DMS114 treated with DMSO at 0.1 percent for 48 hours (cell line): ENCODE measurements around the gene APOA4.

Experiments used
- DNase-seq: peaks from one replicate; lab custom pipeline; 2025; ENCODE audit not compliant: unreplicated experiment; lab: John Stamatoyannopoulos, UW

The APOA4 gene

DNA sequence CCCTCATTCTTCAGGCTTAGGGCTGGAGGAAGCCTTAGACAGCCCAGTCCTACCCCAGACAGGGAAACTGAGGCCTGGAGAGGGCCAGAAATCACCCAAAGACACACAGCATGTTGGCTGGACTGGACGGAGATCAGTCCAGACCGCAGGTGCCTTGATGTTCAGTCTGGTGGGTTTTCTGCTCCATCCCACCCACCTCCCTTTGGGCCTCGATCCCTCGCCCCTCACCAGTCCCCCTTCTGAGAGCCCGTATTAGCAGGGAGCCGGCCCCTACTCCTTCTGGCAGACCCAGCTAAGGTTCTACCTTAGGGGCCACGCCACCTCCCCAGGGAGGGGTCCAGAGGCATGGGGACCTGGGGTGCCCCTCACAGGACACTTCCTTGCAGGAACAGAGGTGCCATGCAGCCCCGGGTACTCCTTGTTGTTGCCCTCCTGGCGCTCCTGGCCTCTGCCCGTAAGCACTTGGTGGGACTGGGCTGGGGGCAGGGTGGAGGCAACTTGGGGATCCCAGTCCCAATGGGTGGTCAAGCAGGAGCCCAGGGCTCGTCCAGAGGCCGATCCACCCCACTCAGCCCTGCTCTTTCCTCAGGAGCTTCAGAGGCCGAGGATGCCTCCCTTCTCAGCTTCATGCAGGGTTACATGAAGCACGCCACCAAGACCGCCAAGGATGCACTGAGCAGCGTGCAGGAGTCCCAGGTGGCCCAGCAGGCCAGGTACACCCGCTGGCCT, 7.2 kb upstream of the APOA4 start:
- no peak for DNase-seq

DNA sequence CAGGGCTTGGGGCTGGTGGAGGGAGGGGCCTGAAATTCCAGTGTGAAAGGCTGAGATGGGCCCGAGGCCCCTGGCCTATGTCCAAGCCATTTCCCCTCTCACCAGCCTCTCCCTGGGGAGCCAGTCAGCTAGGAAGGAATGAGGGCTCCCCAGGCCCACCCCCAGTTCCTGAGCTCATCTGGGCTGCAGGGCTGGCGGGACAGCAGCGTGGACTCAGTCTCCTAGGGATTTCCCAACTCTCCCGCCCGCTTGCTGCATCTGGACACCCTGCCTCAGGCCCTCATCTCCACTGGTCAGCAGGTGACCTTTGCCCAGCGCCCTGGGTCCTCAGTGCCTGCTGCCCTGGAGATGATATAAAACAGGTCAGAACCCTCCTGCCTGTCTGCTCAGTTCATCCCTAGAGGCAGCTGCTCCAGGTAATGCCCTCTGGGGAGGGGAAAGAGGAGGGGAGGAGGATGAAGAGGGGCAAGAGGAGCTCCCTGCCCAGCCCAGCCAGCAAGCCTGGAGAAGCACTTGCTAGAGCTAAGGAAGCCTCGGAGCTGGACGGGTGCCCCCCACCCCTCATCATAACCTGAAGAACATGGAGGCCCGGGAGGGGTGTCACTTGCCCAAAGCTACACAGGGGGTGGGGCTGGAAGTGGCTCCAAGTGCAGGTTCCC, 6.5 kb upstream of the APOA4 start, which contains the start of gene APOC3:
Gene APOC3, plus strand, starts transcription at position 383 of the 659 bp plus-strand sequence. CDS start 676 bp downstream, outside the sequence.
- no peak for DNase-seq

DNA sequence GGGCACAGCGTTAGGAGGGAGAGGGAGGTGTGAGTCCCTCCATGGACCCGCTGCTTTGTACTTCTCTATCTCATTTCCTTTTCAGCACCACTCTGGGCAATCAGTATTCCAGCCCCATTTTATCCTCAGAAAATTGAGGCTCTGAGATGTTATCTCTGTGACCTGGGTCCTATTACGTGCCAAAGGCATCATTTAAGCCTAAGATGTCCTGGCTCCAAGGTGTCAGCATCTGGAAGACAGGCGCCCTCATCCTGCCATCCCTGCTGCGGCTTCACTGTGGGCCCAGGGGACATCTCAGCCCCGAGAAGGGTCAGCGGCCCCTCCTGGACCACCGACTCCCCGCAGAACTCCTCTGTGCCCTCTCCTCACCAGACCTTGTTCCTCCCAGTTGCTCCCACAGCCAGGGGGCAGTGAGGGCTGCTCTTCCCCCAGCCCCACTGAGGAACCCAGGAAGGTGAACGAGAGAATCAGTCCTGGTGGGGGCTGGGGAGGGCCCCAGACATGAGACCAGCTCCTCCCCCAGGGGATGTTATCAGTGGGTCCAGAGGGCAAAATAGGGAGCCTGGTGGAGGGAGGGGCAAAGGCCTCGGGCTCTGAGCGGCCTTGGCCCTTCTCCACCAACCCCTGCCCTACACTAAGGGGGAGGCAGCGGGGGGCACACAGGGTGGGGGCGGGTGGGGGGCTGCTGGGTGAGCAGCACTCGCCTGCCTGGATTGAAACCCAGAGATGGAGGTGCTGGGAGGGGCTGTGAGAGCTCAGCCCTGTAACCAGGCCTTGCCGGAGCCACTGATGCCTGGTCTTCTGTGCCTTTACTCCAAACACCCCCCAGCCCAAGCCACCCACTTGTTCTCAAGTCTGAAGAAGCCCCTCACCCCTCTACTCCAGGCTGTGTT, 5.8 kb upstream of the APOA4 start:
- DNase-seq, result no peak

DNA sequence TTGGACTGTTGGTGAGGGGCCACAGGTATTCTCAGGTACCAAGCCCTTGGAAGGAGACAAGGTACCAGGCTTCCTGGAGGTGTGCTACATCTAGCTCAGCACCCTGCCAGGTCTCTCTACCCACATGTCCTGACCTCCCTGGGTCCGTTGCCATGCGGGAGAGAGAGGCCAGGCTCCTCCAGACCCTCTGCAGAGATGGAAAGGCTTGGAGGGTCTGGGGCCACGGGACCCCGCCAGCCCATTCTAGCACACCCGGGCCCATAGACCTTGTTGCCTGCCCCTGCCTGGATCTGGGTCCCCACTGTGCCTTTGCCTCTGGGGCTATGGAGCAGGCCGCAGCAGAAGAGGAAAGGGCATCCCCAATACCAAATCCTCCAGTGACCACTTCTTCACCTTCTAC, 4.4 kb upstream of the APOA4 start:
- DNase-seq, result no peak

DNA sequence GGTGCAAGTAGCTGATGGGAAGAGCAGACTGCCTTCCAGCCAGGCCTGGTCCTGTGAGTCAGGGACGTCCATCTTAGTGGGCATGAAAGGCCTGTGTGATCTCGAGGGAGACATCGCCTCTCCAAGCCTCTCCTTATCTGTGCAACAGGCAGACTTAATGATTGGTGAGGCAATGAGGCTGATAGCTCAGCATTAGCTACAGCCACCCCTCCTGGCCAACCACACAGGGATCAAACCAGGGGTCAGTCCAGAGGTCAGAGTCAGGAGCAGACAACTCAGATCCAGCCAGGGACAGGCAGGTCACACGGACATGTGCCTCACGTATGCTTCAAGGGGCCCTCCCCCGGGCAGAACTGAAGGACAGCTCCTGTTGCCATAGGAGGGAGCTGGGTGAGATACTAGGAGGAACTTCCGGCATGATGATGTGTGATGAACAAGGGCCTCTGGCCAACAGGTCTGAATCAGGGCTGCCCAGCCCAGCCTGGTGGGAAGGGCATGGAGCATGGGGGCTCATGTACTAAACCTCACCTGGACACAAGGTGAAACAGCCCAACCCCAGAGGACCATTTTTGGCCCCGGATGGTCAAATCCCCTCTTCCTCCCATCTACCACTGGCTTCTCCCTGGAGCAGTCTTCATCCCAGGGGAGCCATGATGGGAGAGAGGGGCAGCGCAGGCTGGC, 3.8 kb upstream of the APOA4 start:
- DNase-seq, result no peak

DNA sequence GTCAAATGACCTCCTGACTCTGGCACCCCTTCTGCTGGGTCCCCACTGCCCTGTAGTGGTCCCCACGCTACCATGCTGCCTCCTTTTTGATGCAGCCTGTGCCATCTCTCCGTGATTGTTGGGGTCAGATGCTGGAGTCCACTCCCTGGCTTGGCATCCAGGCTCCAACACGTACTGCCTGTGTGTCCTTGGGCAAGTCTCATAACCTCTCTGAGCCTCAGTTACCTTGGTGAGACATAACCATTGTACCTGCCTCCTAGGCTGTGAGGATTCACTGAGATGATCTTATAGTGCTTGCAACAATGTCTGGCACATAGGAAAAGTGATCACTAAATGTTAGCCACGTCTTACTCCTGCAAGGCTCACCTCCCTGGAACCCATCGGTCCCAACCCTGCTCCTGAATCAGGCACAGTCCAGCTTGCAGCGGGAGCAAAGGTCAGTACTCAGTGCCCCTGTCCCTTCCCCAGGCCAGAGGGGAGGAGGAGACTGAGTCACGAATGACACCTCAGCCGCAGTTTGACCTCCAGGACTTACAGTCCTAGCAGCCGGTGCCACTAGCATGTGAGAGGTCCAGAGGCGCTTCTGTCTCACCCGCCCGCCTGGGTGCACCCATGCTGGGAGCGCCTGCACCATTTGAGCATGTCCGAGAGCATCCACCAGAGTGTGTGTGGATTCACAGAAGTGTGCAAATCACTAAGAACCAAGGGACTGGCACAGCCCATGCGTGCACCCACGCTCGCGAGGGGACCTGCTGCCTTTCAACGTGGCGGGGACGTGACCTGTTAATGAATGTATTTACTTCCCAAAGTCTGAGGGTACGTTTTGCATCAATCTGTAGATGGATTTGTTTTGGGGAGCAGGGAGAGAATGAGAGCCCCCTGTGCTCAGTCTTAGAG, 3.0 kb upstream of the APOA4 start:
- no peak for DNase-seq

DNA sequence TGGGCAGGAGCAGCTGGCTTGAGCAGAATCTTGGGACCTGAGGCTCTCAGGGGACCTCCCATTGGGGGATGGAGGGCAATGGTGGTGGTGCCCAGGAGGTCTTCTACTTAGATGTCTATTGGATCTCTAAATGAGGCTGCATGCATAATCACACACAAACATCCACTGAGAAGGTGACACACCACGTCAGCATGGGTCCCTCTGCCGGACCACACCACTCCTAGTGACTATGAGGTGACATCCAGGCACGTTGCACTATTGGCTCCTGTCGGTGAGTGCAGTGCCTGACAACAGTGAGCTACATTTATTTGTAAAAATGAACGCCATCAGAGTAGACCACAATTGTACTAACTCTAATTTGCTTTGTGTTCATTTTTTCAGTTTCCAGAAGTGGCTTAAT, 2.3 kb upstream of the APOA4 start:
- DNase-seq, result no peak

DNA sequence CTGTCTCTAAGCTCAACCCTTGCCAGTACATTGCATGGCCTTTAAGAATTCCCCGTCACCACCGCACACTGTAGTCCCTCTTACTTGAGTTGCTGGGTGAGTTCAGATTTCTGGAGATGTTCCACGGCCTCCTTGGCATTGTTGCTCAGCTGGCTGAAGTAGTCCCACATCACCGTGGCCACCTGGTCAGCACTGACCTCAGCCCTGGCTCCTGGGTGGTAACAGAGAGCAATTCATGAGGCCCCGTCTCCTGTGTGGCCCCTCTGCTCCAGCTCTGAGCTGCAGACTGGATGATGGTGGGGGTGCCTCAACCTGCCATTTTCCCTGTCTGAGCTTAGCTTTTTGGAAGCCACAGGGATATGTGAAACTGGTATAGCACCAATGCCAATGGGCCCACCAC, 529 bp downstream of the APOA4 start:
- DNase-seq, result no peak

DNA sequence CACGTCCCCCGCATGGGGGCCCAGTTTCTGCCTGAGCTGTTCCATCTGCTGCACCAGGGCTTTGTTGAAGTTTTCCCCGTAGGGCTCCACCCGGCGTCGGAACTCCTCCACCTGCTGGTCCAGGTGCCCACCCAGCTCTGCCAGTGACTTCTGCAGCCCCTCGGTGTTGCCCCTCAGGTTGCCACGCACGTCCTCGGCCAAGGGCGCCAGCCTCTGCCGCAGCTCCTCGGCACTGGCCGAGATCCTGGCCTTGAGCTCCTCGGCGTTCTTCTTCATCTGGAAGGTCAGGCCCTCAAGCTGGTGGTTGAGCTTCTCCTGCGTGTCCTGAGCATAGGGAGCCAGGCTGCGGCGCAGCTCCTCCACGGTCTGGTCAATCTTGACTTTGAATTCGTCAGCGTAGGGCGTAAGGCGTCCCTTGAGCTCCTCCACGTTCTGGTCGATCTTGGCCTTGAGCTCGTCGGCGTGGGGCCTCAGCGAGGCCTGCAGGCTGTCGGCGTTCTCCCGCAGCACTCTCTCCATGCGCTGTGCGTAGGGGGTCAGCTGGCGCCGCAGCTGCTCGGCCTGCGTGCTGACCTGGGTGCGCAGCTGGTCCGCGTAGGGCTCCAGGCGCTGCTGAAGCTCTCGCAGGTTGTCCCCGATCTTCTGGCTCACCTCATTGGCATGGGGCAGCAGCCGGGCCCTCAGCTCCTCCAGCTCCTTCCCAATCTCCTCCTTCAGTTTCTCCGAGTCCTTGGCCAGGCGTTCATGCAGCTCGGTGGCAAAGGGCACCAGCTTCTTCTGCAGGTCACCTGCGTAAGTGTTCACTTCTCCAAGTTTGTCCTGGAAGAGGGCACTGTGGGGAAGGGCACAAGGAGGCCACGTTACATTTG, 1.8 kb downstream of the APOA4 start:
- DNase-seq, result no peak

DNA sequence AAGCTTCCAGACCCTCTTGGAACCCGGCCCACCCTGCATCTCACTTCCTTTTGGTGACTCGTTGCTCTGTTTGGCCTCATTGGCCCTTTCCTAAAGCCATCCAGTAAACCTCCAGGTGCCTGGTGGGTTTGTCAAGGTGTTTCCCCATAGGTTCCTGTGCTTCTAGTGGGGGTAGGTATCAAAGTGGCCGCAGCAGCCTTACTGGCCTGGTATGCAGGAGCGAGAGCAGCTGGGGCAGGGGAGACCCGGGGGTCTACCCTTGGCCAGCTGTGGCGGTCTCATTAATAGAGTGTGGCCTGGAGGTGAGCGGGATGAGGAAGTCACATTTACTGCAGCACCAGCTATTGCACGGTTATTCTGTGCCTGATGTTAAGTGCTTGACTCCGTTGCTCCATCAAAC, 4.1 kb downstream of the APOA4 start:
- no peak for DNase-seq

DNA sequence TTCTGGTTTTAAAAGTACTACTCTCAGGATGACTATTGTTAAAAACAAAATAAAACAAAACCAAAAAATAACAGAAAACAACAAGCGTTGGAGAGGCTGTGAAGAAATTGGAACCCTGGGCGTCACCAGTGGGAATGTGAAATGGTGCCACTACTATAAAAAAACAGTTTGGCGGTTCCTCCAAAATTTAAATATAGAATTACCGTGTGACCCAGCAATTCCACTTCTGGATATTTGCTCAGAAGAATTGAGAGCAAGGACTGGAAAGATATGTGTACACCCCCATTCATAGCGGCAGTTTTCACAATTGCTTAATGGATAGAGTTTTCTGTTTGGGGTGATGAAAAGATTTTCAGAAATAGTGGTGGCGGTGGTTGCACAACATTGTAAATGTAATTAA, 8.6 kb downstream of the APOA4 start:
- no peak for DNase-seq

DNA sequence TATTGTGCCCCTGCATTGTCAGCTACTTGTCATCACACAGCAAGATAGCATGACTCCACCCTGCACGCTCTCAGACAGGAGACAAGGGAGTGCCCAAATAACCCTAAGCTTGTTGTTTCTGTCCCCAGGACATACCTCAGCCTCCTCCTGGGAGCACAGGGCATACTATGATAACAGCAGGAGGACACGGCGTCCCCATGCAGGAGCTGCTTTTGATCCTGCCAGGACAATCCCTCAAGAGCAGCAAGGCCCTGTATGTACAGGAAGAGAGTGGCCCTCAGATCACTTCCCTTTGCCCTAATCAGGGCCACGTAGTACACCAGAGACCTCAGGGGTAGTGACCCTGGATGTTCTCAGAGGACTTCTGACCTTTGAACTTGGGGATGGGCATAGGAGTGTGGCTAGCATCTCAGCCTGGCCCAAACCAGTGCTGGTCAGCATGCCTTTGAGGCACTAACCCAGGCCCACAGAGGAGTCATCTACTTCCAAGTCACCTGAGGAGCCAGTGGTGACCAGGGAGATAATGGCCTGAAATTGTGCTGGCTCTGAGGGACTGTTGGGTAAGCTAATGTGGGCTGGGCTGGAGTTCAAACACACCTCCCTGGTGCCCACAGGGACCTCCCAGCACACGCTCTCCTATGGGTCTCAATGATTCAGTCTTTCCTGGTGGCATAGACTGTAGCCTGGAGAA, 9.2 kb downstream of the APOA4 start:
- no peak for DNase-seq

DNA sequence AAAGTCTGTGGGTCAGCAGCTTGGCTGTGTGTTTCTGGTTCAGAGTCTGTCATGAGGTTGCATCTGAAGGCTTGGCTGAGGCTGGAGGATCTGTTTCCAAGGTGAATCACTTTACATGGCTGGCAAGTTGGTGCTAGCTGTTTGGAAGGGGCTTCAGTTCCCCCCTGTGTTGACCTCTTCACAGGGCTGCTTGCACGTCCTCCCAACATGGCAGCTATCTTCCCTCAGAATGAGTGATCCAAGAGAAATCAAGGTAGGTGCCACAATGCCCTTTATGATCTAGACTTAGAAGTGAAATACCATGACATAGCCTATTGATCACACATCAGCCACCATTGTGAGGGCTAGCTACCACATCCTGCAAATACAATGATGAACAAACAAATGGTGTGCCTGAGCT, 9.9 kb downstream of the APOA4 start:
- DNase-seq, result no peak

DNA sequence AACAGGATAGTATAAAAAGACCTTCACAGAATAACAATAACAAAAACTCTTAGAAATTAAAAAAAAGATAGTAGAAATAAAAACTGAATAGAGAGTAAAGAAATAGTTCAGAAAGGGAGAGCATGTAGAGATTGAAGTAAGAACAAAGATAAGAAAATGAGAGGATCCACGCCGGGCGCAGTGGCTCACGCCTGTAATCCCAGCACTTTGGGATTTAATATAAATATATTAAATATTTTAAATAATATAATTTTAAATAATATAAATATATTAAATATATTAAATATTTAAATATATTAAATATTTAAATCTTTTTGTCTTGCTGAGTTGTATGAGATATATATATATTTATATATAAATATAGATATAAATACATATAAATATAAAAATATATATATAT, 11.0 kb downstream of the APOA4 start:
- no peak for DNase-seq

DNA sequence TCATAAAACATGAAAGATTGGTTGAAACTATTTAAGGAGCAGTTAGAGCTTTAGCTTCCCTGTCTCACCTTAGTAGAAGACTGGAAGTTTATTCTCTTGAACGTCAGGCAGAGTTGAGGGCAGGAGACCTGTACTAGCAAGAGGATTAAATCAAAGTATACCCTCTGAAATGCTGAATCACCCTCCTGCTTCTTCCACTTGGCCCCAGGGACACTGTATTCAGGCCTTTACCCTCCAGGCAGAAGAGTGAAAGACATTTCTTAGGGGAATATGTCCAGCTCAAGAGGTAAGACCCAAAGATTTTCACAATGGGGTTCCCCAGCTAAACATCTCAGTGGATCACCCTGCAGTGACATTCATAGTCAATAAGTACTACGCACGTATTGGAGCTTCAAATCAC, 11.9 kb downstream of the APOA4 start:
- DNase-seq, result no peak

DNA sequence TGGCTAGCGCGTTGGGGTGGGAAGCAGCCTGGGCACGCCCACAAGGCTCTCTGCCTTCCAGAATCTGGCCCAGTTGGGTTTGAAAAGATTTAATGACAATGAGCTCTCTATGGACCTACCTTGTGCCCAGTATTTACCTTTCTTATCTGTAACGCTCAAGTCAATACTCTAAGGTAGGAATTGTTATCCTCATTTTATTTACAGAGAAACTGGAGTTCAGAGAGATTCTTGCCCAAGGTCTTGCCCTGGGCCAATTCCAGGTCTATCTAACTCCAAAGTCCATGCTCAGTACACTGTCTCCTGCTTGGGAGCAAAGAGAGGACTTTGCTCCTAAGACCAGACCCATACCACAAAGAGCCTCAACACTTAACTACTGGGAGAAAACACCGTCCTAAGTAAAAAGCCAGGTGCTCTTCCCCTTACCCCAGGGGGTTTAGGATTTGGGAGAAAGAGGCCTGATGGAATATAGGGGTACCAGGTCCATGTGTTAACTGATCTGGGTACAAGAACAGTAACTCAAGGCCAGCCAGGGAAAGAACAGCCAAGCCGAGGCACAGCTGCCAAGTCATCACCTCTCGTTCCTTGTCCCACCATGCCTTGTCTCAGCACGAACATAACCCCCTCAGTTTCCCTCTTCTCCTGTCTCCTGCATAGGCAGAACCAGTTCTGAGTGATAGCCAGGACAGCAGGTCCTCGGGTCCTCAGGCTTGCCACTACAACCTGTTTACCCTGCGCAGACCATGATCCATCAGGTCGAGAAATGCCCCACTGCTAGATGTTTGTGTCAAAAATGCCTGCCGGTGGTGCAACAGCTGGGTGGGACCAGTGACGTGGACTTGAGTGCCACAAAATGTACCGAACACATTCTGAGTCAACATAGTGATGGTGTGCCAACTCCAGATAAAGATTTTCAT, 14.6 kb downstream of the APOA4 start:
- DNase-seq, result no peak

DNA sequence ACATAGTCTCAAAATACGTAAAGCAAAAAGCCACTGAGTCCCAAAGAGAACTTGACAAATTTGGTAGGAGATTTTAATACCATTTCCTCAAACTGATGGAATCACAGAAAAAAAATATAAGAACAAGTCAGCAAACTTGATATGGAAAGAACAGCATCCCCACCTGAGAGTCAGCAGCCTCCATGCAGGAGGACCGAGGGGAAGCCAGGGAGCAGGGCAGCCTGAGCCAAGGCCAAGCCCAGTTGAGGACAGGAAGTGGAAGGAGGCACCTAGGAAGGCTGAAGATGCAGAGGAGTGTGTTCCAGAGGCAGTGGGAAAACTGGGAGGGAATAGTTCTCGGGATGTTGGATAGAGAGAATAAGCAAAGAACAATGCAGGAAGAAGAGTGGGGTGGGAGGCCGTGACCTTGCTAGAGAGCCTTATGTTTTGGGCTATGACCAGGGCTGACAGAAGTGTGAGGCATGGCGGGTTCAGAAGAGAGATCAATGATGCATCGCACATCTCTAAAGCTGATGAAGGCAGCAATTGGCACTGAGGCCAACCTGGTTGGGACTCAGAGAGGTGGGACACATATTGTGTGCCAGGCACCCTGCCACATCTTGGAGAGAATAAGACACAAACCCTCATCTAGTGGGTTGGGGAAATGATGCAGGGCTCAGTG, 15.4 kb downstream of the APOA4 start:
- DNase-seq, result no peak
